ENCODE measurements around the gene PRC1. TPM values are rescaled to one million over a fixed set of nuclear protein-coding genes. Genes with fewer than 3 reads are reported as not detected.

The PRC1 gene
- total RNA-seq, 4 donors from 2014 or later: 8.1 to 58.0 (median 23.7) TPM

DNA sequence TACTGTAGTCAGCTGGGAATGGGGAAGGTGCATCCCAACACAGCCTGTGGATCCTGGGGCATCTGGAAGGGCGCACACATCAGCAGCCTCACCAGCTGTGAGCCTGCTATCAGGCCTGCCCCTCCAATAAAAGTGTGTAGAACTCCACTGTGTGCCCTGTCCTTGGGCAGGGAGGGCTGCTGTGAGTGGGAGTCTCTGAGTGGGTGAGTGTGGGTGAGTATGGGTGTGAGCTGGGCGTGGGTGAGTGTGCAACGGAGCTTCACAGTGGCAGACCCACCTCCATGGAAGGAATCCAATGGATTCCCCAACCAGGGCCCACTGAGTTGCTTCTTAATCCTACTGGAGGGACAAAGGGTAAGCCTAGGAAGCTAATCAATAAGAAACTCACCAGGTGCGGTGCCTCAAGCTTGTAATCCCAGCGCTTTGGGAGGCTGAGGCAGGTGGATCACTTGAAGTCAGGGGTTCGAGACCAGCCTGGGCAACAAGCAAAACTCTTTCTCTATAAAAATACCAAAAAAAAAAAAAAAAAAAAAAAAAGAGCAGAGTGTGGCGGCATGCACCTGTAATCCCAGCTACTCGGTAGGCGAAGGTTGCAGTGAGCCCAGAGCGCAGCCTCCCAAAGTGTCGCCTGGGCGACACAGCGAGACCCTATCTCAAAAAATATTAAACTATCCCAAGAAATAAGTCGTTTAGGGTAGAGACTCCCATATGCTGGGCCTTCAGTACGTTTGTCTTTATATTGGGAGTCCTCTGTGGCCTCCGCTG, 40.2 kb downstream of the PRC1 start:
- DNase-seq: no peak
- H3K4me3 ChIP-seq: peak overlapping the region in 3 of 4 donors; percentile 58 to 73 (median 67)
- H3K27me3 ChIP-seq: no peaks in the 10 kb centered on the region
- no peaks in the 10 kb centered on the region for H3K9me3 ChIP-seq
- TF ChIP-seq, protein P1, sequence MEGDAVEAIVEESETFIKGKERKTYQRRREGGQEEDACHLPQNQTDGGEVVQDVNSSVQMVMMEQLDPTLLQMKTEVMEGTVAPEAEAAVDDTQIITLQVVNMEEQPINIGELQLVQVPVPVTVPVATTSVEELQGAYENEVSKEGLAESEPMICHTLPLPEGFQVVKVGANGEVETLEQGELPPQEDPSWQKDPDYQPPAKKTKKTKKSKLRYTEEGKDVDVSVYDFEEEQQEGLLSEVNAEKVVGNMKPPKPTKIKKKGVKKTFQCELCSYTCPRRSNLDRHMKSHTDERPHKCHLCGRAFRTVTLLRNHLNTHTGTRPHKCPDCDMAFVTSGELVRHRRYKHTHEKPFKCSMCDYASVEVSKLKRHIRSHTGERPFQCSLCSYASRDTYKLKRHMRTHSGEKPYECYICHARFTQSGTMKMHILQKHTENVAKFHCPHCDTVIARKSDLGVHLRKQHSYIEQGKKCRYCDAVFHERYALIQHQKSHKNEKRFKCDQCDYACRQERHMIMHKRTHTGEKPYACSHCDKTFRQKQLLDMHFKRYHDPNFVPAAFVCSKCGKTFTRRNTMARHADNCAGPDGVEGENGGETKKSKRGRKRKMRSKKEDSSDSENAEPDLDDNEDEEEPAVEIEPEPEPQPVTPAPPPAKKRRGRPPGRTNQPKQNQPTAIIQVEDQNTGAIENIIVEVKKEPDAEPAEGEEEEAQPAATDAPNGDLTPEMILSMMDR (IDR thresholded peaks at IDR 0.05): no peak
- peaks cover 11 to 32% (median 23%) of the 10 kb centered on the region in 4 donors for H3K4me1 ChIP-seq
- H3K27ac ChIP-seq: peak overlapping the region; percentile 93 to 98 (median 94)
- in situ Hi-C loops (cut with MboI; ENCODE audit: low pct_ligation_motif_present in 1 of 4, low pct_unique_long_range_greater_than_20kb in 1 of 4, low sequenced_read_pairs in 3 of 4) (loop anchor here in 3 of 4 donors (10.0 to 25.0 kb wide), 2 partner anchors 308 to 321 kb away; no protein-coding TSS in a partner anchor), intact Hi-C loops (cut with DNase I; ENCODE audit: low total_unique reads) (loop anchor here (10.0 kb wide), 1 partner anchor 321 kb away; no protein-coding TSS in a partner anchor)
- 70 to 71% methylated on average over 2 to 16 of the region's 16 CpGs for WGBS, 2 donors (ENCODE audit: low coverage in 1 of 2)
- peaks cover 0 to 7% (median 0%) of the 10 kb centered on the region in 4 donors for H3K36me3 ChIP-seq

DNA sequence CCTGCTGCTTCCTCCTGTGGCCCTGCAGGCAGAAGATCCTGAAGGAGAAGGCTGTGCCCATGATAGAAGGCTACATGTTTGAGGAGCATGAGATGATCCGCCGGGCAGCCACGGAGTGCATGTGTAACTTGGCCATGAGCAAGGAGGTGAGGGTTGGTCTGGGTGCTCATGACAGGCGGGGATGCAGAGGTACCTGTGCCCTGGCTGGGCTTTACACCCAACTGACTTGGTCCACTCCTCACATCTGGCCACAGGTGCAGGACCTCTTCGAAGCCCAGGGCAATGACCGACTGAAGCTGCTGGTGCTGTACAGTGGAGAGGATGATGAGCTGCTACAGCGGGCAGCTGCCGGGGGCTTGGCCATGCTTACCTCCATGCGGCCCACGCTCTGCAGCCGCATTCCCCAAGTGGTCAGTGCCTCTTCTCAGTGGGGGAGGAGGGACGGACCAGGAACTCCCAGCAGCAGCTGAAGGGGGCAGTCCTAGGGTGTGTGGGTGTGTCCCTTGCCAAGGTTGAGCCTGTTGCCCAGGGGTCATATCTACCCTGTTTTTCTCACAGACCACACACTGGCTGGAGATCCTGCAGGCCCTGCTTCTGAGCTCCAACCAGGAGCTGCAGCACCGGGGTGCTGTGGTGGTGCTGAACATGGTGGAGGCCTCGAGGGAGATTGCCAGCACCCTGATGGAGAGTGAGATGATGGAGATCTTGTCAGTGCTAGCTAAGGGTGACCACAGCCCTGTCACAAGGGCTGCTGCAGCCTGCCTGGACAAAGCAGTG, 41.2 kb downstream of the PRC1 start:
- Histone ChIP-seq H3K4me3 (no peak overlapping the region), H3K36me3 (peaks cover 0 to 15% (median 0%) of the 10 kb centered on the region in 4 donors), H3K27ac (no peak overlapping the region), H3K4me1 (peaks cover 11 to 32% (median 24%) of the 10 kb centered on the region in 4 donors), H3K9me3 (no peaks in the 10 kb centered on the region), H3K27me3 (no peaks in the 10 kb centered on the region)
- intact Hi-C loops (cut with DNase I; ENCODE audit: low total_unique reads) (loop anchor here (10.0 kb wide), 1 partner anchor 322 kb away; no protein-coding TSS in a partner anchor), in situ Hi-C loops (cut with MboI; ENCODE audit: low pct_ligation_motif_present in 1 of 4, low pct_unique_long_range_greater_than_20kb in 1 of 4, low sequenced_read_pairs in 3 of 4) (loop anchor here in 3 of 4 donors (10.0 to 25.0 kb wide), 2 partner anchors 309 to 322 kb away; no protein-coding TSS in a partner anchor)
- 90% methylated on average over 14 of the region's 14 CpGs; no CpG with 5 or more reads in 1 of the 2 donors for WGBS, 2 donors (ENCODE audit: low coverage in 1 of 2)
- TF ChIP-seq, protein P1 (IDR thresholded peaks at IDR 0.05): no peak
- TF ChIP-seq POLR2AphosphoS5 (IDR thresholded peaks at IDR 0.05): no peak
- no peak for DNase-seq

DNA sequence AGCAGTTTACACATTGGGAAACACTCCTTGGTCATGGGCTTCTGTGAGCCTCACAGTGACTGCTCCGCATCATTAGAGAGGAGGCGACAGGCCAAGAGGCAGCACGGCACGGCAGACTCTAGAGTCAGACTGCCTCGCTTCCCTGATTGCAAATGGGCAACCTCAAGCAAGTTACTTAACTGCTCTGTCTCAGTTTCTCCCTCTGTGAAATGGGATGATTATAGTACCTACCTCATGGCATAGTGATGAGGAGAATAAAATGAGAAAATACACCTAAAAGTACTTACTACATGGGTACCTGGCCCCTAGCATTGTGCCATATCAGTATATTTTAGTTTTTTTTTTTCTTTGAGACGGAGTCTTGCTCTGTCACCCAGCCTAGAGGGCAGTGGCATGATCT, 43.7 kb downstream of the PRC1 start:
- WGBS, 2 donors (ENCODE audit: low coverage in 1 of 2): 99 to 100% methylated on average over 4 to 6 of the region's 6 CpGs
- DNase-seq: no peak
- H3K27me3 ChIP-seq: no peaks in the 10 kb centered on the region
- no peak overlapping the region for H3K27ac ChIP-seq
- TF ChIP-seq POLR2AphosphoS5 (IDR thresholded peaks at IDR 0.05) (no peak), EP300 (IDR thresholded peaks at IDR 0.05; ENCODE audit: low read depth) (no peak), POLR2A (IDR thresholded peaks at IDR 0.05) (no peak)
- TF ChIP-seq, protein P1 (IDR thresholded peaks at IDR 0.05): no peak
- no peak overlapping the region for H3K4me3 ChIP-seq
- peaks cover 0 to 24% (median 2%) of the 10 kb centered on the region in 4 donors for H3K36me3 ChIP-seq
- no peaks in the 10 kb centered on the region for H3K9me3 ChIP-seq
- intact Hi-C loops (cut with DNase I; ENCODE audit: low total_unique reads): loop anchor here (10.0 kb wide), 1 partner anchor 324 kb away; no protein-coding TSS in a partner anchor
- in situ Hi-C loops (cut with MboI; ENCODE audit: low pct_ligation_motif_present in 1 of 4, low pct_unique_long_range_greater_than_20kb in 1 of 4, low sequenced_read_pairs in 3 of 4): loop anchor here in 3 of 4 donors (10.0 to 25.0 kb wide), 2 partner anchors 312 to 324 kb away; no protein-coding TSS in a partner anchor
- peaks cover 0 to 10% (median 9%) of the 10 kb centered on the region in 4 donors for H3K4me1 ChIP-seq

Data from transverse colon (tissue), 4 donors.